ENCODE measurements around the gene DCAF4L1.

DNA sequence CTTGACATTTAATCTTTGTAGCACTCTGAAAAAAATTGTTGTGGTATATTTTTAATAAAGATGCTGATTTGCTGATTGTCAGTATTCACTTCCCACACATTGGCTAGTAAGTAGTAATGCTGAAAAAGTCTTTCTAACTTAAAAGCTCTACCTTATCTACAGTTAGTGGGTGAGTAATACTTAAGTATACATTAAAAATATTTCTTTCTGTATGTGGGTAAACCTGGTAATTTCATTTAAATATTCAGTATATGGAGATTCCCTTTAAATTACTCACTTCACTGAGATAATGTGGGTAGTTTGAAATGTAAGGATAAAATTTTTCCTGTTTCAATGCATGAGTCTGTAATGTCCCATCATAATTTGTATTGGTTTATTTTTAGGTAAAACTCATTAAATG lies 40.7 kb upstream of the DCAF4L1 start:
- TF ChIP-seq, protein P1, sequence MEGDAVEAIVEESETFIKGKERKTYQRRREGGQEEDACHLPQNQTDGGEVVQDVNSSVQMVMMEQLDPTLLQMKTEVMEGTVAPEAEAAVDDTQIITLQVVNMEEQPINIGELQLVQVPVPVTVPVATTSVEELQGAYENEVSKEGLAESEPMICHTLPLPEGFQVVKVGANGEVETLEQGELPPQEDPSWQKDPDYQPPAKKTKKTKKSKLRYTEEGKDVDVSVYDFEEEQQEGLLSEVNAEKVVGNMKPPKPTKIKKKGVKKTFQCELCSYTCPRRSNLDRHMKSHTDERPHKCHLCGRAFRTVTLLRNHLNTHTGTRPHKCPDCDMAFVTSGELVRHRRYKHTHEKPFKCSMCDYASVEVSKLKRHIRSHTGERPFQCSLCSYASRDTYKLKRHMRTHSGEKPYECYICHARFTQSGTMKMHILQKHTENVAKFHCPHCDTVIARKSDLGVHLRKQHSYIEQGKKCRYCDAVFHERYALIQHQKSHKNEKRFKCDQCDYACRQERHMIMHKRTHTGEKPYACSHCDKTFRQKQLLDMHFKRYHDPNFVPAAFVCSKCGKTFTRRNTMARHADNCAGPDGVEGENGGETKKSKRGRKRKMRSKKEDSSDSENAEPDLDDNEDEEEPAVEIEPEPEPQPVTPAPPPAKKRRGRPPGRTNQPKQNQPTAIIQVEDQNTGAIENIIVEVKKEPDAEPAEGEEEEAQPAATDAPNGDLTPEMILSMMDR (conservative IDR thresholded peaks at IDR 0.05; ENCODE audit: low read depth, low read length), result no peak
- TF ChIP-seq RFX5 (IDR thresholded peaks at IDR 0.05; ENCODE audit: low read depth, low read length) (no peak), BHLHE40 (IDR thresholded peaks at IDR 0.05; ENCODE audit: low read depth, low read length) (no peak), FOS (IDR thresholded peaks at IDR 0.05; ENCODE audit: low read depth, low read length) (no peak), MXI1 (IDR thresholded peaks at IDR 0.05; ENCODE audit: borderline replicate concordance, low read depth, low read length) (no peak), POLR2A (IDR thresholded peaks at IDR 0.05; ENCODE audit: low read depth, low read length) (no peak), SMC3 (IDR thresholded peaks at IDR 0.05; ENCODE audit: low read depth, low read length) (no peak), RAD21 (IDR thresholded peaks at IDR 0.05; ENCODE audit: low read length) (no peak), MAZ (IDR thresholded peaks at IDR 0.05; ENCODE audit: borderline replicate concordance, low read depth, low read length) (no peak), NFE2L2 (IDR thresholded peaks at IDR 0.05; ENCODE audit: low read depth, low read length) (no peak), MAFK (IDR thresholded peaks at IDR 0.05; ENCODE audit: low read depth, low read length) (peak; percentile 22; the same call in 1 of the 2 replicates)
- TF ChIP-seq, protein P2, sequence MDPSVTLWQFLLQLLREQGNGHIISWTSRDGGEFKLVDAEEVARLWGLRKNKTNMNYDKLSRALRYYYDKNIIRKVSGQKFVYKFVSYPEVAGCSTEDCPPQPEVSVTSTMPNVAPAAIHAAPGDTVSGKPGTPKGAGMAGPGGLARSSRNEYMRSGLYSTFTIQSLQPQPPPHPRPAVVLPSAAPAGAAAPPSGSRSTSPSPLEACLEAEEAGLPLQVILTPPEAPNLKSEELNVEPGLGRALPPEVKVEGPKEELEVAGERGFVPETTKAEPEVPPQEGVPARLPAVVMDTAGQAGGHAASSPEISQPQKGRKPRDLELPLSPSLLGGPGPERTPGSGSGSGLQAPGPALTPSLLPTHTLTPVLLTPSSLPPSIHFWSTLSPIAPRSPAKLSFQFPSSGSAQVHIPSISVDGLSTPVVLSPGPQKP (IDR thresholded peaks at IDR 0.05; ENCODE audit: borderline replicate concordance, low read depth, low read length), result no peak
- TF ChIP-seq, protein P3, sequence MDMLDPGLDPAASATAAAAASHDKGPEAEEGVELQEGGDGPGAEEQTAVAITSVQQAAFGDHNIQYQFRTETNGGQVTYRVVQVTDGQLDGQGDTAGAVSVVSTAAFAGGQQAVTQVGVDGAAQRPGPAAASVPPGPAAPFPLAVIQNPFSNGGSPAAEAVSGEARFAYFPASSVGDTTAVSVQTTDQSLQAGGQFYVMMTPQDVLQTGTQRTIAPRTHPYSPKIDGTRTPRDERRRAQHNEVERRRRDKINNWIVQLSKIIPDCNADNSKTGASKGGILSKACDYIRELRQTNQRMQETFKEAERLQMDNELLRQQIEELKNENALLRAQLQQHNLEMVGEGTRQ (IDR thresholded peaks at IDR 0.05; ENCODE audit: low read depth, low read length), result no peak

Data from IMR-90 (cell line).